GM18508 (cell line): ENCODE results near the gene SLC35F6.
A peak's percentile ranks its signal among the peaks of the same experiment; 100 is the strongest.
"Not testable (repeated sequence)": the region's sequence is repeated elsewhere in the genome, so short reads cannot be mapped to it uniquely, and the experiment has no call there.

Source experiments
- ATAC-seq: cut with Tn5 transposase; IDR thresholded peaks from one replicate; pipeline ENCODE4 v1.9.1; 2021; ENCODE audit warnings: moderate number of reproducible peaks; ENCODE audit not compliant: insufficient read depth, unreplicated experiment

SLC35F6 gene

DNA sequence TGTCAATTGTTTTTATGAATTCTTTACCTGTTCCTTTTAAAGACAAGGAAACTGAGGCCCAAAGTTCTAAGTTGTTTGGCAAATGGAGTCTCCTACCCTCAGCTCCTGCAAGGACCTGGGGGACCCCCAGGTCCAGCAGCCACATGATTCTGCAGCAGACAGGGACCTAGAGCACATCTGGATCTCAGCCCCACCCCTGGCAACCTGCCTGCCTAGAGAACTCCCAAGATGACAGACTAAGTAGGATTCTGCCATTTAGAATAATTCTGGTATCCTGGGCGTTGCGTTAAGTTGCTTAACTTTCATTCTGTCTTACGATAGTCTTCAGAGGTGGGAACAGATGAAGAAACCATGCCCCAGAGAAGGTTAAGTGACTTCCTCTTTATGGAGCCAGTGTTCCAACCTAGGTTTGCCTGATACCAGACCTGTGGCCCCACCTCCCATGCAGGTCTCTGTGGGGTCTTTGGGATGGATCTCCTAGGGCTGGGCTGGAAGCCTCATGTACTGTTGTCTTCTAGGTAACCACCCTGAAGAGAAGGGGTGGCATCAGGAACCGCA lies 16.2 kb downstream of the SLC35F6 start:
- ATAC-seq = no peak

- no peak for ATAC-seq
These were observed 19.0 kb downstream of the SLC35F6 start for GRCh38 chr2:26782876-26783704.

GRCh38 chr2:26784570-26785234 lies 20.6 kb downstream of the SLC35F6 start:
- ATAC-seq = no peak

GRCh38 chr2:26785431-26786206 lies 21.5 kb downstream of the SLC35F6 start, which contains the start of gene CENPA:
Gene CENPA, plus strand, starts transcription at chr2:26786056. Its CDS starts 141 bp downstream, at chr2:26786197.
- ATAC-seq = peak; percentile 95

DNA sequence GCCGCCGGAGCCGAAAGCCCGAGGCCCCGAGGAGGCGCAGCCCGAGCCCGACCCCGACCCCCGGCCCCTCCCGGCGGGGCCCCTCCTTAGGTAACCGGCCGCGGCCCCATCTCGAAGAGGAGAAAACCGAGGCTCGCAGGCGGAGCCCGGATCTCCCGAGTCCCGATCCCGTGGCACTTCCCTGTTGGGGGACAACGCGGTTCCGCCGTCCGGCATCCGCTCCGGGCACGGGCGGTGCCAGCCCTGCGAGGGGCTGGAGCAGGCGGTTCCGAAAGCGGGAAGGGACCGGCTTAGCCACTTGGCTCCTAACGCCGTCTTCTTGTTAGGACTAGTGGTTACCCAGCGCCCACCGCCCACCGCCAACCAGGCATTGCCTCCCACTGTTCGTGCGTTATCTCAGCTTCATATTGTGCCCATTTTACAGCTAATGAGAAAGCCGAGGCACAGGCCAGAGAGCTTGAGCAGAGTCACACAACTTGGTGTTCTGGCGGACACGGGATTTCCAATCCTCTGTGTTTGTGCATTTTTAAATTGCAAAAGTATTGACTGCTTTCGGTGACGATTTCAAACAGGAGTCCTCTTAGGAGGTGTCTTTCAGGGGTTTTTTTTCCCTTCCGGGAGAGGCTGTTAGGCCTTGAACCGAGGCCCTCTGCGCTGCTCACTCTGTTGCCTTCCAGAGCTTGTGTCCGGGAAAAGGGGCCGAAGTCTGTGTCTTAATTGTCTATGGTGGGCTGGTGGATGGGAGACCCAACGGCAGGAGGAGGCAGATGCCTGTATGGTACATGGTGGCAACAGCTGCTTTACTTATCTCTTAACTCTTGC lies 22.3 kb downstream of the SLC35F6 start:
- ATAC-seq = no peak

- no peak for ATAC-seq
These were observed 28.6 kb downstream of the SLC35F6 start for GRCh38 chr2:26792720-26793119.

DNA sequence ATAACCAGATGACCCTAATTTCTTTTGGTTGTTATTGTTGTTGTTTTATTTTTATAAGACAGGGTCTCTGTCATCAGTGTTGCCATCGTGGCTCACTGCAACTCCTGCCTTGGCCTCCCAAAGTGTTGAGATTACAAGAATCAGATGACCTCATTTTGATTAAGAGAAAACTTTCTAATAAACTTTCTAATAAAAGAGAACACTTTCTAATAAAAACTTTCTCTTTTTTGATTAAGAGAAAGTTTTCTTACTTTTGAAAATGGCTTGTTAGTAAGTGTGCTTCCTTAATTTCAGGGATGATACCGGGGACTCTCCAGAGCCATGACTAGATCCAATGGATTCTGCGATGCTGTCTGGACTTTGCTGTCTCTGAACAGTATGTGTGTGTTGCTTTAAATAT lies 29.4 kb downstream of the SLC35F6 start:
- ATAC-seq = no peak

DNA sequence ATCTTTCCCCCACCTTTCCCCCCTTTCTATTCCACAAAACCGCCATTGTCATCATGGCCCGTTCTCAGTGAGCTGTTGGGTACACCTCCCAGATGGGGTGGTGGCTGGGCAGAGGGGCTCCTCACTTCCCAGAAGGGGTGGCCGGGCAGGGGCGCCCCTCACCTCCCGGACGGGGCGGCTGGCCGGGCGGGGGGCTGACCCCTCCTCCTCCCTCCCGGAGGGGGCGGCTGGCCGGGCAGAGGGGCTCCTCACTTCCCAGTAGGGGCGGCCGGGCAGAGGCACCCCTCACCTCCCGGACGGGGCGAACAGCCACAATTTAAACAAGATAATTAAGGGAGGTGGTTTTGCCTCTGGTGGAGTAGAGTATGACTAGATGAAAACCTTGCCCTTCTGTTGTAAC lies 31.1 kb downstream of the SLC35F6 start:
- not testable (repeated sequence) for ATAC-seq

DNA sequence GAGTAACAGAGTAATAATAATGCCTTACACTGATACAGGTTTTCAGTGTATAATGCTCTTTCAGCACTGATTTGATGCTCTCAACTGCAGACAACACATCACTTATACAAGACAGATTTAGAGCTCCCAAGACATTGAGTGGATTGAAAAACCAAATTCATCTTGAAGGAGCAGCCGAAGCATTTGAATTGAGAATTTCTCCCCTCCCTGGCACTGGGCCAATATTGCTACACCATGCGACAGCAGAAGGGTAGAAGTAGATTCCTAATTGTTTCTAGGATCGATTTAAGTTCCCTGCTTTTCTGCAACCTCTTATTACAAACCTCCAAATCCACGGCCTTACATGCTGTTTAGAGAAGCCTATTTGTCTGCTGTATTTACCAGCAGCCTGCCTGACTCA lies 37.2 kb downstream of the SLC35F6 start:
- no peak for ATAC-seq

GRCh38 chr2:26801796-26802195 lies 37.7 kb downstream of the SLC35F6 start:
- ATAC-seq = no peak

GRCh38 chr2:26805241-26805676 lies 41.2 kb downstream of the SLC35F6 start:
- no peak for ATAC-seq

- no peak for ATAC-seq
These were observed 43.8 kb downstream of the SLC35F6 start for GRCh38 chr2:26807788-26808460.

- ATAC-seq = no peak
These were observed 45.1 kb downstream of the SLC35F6 start for GRCh38 chr2:26809211-26809610.

DNA sequence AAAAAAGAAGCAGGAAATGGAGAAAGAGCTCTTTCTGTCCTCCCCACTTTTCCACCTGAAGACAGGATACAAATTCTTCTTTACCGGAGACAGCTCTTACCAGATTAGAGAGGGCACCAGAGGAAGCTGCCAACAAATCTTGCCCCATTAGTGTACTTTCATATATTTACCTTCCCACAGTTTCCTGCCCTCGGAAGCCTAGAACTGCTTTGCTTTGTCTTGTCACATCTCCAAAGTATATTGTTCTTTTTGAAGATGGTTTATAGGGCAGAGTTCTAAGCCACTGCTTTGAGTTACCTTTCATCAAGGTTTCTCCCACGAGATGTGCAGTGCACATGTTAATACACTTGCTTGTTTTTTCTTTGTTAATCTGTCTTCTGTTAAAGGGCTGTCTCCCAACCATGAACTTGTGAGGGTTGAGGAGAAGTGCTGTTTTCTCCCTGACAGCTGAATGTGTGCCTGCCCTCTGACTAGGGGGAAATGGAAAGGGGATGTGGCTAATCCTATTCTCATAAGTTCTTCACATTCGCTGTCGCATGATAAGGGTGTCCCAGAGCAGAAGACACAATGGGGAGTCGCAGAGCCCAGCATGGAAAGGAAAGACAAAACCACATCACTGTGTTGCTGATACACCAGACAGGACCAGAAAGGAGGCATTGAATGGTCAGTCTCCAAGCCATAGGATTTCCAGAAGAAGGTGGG lies 45.9 kb downstream of the SLC35F6 start:
- no peak for ATAC-seq

- no peak for ATAC-seq
These were observed 47.2 kb downstream of the SLC35F6 start for GRCh38 chr2:26811261-26811660.

DNA sequence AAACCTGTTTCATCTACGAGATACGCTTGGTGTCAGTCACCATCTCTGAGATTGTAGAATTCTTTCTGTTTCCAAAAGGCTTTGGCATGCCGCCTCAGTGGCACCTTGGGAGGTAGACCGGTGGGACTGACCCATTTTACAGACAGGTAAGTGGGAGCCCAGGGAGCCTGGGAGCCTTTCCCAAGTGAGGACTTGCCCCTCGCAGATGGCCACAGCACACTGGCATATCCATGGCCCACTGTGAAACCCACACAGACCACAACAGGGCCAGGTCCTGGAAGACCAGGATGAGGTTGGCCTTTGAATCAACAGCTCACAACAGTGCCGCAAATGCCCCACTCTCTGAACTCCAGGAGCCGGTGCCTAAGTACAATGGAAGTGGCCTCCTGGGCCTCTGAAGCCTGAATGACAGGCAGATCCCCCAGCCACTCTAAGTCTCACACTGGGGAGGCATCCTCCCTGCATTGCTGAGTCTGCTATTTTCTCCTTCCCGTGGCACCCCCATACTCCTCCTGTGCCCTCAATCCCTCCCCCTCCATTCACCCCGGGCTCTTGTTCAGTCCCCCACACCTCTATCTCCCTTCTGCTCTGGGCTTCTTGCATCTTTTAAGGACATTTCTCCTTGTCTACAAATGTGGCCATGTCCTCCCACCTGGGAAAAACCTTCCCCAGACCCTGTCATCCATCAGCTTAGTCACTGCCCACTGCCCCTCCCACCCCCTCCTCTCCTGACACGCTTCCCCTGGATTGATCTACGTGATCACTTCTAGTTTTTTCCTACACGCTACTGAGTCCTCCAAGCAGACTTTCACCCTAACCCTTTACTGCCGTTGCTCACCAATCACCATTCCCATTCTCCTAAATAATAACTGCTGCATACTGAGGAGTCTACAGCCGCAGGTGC lies 48.0 kb downstream of the SLC35F6 start:
- ATAC-seq = no peak

GRCh38 chr2:26812731-26813130 lies 48.6 kb downstream of the SLC35F6 start:
- no peak for ATAC-seq
